NCI-H1092 (cell line): ENCODE data around the gene SV2B.

Source experiments
- DNase-seq: peaks from one replicate; lab custom pipeline; 2025; lab: John Stamatoyannopoulos, UW

SV2B gene

DNA sequence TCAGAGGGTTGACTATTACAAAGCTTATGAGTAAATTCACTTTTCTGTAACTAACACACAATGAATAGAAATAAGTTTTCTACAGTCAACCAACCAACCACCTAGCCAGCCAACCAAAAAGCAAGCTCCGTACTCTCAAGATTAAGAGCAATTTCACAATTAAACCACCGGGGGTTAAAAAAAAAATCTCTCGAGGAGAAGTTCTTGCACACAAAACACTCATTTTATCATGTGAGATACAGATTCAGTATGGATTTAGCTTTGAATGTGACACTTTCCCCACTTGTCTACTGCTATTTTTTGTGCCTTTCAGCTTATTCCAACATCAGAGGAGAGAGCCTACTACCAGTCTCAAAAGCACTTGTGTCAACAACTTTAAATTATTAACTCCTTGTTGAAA, 135.3 kb downstream of the SV2B start:
- no peak for DNase-seq

DNA sequence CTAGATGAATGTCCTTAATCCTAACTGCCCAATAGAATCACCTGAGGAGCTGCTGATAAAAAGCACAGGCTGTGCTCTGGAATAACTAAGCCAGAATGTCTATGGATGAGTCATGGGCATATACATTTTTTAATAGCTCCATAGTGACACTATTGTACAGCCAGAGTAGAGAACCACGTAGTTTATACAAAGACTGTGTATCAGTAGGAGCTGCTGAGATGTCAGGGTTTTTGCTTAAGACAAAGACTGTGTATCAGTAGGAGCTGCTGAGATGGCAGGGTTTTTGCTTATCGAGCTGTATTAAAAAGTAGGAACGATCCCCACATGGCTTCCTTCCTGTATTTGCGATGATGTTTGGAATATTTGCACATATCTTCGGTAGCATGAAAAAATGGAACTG, 137.4 kb downstream of the SV2B start:
- no peak for DNase-seq

- DNase-seq = no peak
These were observed 138.8 kb downstream of the SV2B start for GRCh38 chr15:91238644-91239425.

DNA sequence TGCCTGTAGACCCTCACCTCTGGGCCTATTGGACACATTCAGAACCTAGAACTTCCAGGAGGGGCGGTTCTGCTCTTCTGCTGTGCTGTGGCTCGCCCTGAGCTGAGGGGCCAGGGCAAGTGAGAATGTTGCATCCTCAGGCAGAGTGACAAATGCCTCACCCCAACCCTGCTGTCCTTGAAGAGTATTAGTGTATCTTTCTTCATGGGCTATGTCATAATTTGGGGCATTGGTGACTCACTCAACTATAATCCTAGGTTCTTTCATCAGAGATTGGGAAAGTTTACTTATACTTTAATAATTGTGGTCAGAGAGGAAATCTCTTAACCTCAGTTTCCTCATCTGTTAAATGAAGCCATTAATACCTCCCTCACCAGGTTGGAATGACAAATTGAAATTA, 143.8 kb downstream of the SV2B start:
- DNase-seq = no peak

DNA sequence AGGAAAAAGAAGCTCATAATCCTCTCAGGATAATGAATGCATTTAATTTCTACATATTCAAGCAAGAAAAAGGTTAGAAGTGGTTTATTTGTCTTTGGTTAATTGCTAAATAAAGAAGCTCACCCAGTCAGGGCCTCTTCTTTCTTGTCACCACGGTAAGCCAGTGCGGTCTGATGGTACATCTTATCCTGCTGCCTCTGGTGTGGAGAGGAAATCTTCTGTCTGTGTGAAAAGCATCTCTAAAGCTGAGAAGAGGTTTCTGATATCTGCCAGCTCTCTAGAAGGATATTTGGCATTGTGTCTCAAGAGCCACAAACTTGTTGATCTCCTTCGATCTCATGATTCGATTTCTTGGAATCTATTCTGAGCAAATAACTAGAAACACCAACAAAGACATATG, 144.9 kb downstream of the SV2B start:
- DNase-seq = no peak

DNA sequence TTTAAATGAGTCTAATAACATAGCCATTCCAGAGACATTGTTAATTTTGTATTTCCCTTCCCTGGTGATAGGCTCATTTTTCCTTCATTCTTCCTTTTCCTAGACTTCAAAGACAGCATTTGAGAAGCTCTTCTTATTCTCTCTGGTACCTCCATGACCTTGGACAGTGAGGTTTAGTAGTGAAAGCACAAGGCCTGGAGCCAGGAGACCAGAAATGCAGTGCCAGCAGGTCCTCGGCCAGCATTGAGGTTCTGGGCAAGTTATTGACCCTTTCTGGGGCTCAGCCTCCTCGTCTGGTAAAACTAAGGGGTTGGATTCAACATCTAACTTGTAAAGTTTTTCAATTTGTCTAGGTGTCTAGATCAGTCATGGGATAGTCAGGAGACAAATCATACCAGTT, 146.9 kb downstream of the SV2B start:
- DNase-seq = no peak

GRCh38 chr15:91249591-91249990, 149.5 kb downstream of the SV2B start:
- no peak for DNase-seq

DNA sequence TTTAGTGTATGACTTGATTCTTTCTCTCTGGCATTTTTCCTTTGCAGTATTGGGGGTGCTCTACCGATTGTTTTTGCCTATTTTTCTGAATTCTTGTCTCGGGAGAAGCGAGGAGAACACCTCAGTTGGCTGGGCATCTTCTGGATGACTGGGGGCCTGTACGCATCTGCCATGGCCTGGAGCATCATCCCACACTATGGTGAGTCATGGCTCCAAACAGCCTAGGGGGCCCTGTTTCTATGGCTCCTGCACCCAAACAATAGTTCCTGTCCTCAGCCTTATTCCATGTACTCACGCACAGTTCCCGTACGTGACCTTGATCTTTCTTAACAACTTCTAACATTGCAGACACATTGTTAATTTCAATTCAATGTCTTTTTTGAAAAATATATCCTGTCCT, 152.3 kb downstream of the SV2B start:
- no peak for DNase-seq

DNA sequence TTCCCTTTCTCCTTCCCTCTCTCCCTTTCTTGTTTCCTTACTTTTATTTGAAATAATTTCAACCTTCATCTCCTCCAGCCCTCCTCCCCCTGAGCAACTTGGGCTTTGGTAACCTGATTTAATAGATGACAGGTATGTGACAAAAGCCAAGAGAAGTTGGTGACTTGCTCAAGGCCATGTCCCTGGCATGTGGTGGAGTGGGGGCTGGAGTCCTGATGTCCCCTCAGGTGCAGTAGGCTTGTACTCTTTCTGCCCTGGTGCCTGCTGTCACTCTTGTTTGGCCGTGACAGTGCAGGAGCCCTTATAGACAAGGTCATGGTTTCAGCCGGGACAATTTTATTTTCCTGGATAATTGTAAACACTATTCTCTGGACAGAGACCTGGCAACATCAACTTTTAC, 152.7 kb downstream of the SV2B start:
- no peak for DNase-seq

GRCh38 chr15:91253605-91254004, 153.5 kb downstream of the SV2B start:
- DNase-seq = no peak

GRCh38 chr15:91254766-91255165, 154.7 kb downstream of the SV2B start:
- no peak for DNase-seq

DNA sequence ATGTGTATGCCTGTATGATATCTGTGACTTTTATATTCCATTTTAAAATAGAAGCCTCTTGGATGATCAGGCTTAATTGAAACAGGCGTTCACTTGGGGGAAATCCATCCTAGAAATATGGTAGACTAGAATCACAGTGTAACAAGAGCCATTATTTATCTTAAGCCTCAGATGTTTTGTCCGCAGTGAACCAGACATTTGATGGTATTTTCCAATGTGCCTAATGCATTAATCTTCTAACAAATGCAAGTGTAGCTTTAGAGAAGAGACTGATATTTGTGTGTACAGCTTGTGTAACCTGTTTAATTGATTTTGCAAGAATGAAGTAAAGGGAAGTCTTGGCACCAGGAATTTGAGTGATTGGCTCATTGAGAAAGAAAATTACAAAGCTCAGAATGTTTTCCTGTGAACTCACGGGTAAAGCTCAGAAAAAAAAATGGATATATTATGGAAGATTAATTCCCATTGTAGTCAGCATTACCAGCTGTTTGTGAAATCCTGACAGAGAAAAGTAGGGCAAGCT, 155.7 kb downstream of the SV2B start:
- no peak for DNase-seq

- no peak for DNase-seq
These were observed 157.8 kb downstream of the SV2B start for GRCh38 chr15:91257746-91258414.

- no peak for DNase-seq
These were observed 158.3 kb downstream of the SV2B start for GRCh38 chr15:91258415-91258759.

DNA sequence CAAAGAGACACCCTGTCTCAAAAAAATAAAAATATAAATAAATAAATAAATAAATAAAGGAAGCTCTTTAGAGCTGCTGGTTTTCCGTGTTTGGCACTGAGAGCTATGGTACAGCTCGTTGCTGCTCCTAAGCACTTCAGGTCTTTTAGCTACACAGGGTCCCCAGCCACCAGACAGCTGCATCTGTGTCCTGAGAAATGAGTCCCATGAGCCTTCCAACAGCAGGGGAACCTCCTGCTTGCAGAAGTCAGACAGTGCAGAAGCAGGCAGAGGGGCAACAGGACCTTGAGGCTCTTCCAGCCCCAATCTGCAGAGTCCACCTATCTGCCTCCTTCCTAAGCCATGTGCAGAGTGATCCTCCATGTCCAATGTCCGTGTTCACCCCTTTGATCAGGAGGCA, 159.0 kb downstream of the SV2B start:
- no peak for DNase-seq

GRCh38 chr15:91261345-91261744, 161.3 kb downstream of the SV2B start:
- no peak for DNase-seq

DNA sequence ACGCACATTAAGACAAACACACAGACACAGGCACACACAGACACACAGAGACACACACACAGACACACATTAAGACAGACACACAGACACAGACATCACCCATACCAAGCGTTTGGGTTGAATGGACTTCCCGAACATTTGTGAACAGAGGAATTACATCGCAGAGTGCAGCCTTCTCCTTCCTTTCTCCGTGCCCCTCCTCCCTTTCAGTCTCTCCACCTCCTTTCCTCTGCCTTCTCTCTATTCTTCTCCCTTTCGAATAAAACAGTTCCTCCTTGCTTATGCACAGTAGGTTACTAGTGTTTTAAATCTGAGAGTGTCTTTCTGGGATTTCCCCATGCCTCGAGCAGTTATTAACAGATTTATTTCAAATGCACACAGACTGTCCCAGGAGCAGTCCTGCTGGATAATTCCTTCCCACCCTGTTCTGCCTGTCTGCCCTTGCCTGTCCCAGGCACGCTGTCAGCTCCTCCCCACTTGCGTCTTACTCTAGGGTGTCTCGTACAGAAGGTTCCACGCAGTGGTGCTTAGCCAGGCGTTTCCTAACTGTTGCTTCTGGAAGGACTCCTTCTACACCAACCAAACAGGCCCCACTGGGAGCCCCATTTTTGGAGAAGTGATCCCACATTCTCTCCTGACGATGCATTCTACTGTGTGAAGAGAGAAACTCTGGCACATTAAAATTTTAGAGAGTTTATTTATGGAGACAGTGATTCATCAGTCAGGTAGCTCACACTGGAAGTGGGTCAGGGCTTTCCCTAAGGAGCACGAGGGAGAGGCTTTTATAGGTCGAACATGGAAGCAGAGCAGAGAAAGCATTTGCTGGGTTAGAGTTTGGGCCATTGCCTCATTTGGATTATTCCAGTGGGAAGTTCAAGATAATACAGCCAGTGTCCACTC, 163.8 kb downstream of the SV2B start:
- no peak for DNase-seq

DNA sequence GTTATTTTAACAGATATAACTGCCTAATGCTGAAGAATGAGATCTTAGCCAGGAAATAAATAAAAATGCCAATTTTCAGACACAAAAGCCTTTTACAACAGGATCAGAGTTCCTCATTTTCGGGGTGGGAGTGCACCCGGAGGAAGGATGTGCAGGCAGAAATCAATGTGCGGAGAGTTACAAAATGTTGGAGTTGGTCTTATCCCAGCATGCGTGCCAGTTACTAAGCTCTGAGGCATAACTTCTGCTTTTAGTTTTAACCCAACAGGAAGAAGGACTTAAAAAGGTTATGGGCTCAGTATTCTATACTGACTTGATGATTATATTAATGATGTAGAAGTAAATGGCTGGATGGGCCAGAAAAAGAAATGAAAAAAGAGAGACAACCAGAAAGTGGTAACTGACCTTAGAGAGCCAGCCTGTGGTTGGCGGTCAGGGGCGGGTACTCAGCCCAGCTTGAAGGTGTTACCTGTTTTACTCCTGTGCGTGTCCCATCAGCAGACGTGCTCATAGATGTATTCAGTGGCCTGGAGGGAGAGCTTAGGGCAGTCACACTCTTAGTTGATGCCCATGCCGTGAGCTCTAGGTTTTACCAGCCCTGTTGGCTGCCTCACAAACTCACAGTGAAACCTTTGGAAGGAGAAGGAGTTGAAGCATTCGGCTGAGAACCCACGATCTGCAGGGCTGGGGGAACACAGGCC, 164.7 kb downstream of the SV2B start:
- no peak for DNase-seq

DNA sequence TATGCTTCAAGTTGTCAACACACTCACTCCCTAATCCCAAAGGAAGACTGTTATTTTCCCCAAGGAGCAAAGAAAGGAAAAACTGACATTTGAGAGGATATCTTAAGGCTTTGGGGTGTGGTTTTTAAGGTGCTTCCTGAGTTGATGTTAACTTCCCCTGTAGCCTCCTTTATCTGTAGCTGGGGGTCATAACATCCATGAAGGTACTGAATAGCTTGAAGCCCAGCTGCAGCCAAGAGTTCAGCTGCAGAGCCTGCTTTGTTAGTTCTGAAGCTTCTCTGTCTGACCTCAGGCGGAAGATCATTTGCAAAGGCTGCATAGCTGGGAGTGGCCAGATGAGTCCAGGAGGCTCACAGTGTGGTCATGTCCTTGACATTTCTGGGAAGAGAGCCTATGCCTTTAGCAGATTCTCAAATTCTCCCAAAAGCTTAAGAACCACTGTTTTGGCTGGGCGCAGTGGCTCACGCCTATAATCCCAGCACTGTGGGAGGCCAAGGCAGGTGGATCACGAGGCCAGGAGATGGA, 165.4 kb downstream of the SV2B start:
- no peak for DNase-seq

- DNase-seq = no peak
These were observed 168.5 kb downstream of the SV2B start for GRCh38 chr15:91268510-91268909.

DNA sequence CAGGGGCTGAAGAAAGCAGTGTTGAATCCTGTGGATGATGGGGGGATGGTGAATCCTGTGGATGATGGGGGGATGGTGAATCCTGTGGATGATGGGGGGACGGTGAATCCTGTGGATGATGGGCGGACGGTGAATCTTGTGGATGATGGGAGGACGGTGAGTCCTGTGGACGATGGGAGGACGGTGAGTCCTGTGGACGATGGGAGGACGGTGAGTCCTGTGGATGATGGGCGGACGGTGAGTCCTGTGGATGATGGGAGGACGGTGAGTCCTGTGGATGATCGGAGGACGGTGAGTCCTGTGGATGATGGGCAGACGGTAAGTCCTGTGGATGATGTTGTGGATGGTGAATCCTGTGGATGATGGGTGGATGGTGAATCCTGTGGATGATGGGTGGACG, 170.7 kb downstream of the SV2B start:
- no peak for DNase-seq
